HG03469 (cell line): ENCODE data around the gene HBM.
"Not testable (repeated sequence)": the region's sequence is repeated elsewhere in the genome, so short reads cannot be mapped to it uniquely, and the experiment has no call there.

Experiments
- ATAC-seq: cut with Tn5 transposase; IDR thresholded peaks from one replicate; pipeline ENCODE4 v1.9.1; 2021; ENCODE audit warnings: mild to moderate bottlenecking, moderate library complexity, moderate number of reproducible peaks; ENCODE audit not compliant: unreplicated experiment

HBM gene

GRCh38 chr16:144797-145252, 21.0 kb upstream of the HBM start:
- no peak for ATAC-seq

GRCh38 chr16:146646-147045, 19.1 kb upstream of the HBM start:
- ATAC-seq, result no peak

GRCh38 chr16:149024-149660, 16.6 kb upstream of the HBM start:
- no peak for ATAC-seq

- ATAC-seq, result no peak
Measured at GRCh38 chr16:152141-153128, 13.3 kb upstream of the HBM start, which contains the start of gene HBZ. Gene HBZ, plus strand, starts transcription at chr16:152644. Its CDS starts 266 bp downstream, at chr16:152910.

- ATAC-seq, result not testable (repeated sequence)
Measured at GRCh38 chr16:153129-153521, 12.7 kb upstream of the HBM start.

- ATAC-seq, result not testable (repeated sequence)
Measured at GRCh38 chr16:153550-154216, 12.1 kb upstream of the HBM start.

GRCh38 chr16:154217-155030, 11.4 kb upstream of the HBM start:
- no peak for ATAC-seq

GRCh38 chr16:155031-155398, 10.8 kb upstream of the HBM start:
- no peak for ATAC-seq

- ATAC-seq, result no peak
Measured at GRCh38 chr16:159136-159849, 6.5 kb upstream of the HBM start.

GRCh38 chr16:160242-160641, 5.5 kb upstream of the HBM start:
- not testable (repeated sequence) for ATAC-seq

- ATAC-seq, result no peak
Measured at GRCh38 chr16:160691-161190, 5.0 kb upstream of the HBM start.

- ATAC-seq, result no peak
Measured at GRCh38 chr16:162271-162991, 3.3 kb upstream of the HBM start.

GRCh38 chr16:163139-163538, 2.6 kb upstream of the HBM start:
- not testable (repeated sequence) for ATAC-seq

GRCh38 chr16:163696-164095, 2.1 kb upstream of the HBM start:
- not testable (repeated sequence) for ATAC-seq

- ATAC-seq, result not testable (repeated sequence)
Measured at GRCh38 chr16:164134-164823, 1.5 kb upstream of the HBM start.

GRCh38 chr16:164827-165538, 795 bp upstream of the HBM start:
- no peak for ATAC-seq

- no peak for ATAC-seq
Measured at GRCh38 chr16:166375-167121, 770 bp downstream of the HBM start.
